22Rv1 (cell line): Measurements from ENCODE around the gene GPR180.
A peak's percentile ranks its signal among the peaks of the same experiment; 100 is the strongest.

Experiments
- H3K27ac ChIP-seq: fragments of 450-650 bp; 2 replicates; pipeline ENCODE4 v1.5.1; 2017
- CTCF ChIP-seq: fragments of 450-650 bp; IDR thresholded peaks from 2 replicates; pipeline ENCODE4 v1.5.1; 2017; ENCODE audit warnings: mild to moderate bottlenecking
- ZFX ChIP-seq: fragments of 450-650 bp; IDR thresholded peaks from 2 replicates; pipeline ENCODE4 v1.6.1; 2017; ENCODE audit warnings: antibody characterized with exemption, borderline replicate concordance

The GPR180 gene

GRCh38 chr13:94674609-94675348 lies 73.1 kb downstream of the GPR180 start:
- no peak for TF ChIP-seq ZFX
- TF ChIP-seq CTCF: peak; percentile 94
- no peak overlapping the region for H3K27ac ChIP-seq

GRCh38 chr13:94677799-94678198 lies 76.1 kb downstream of the GPR180 start:
- TF ChIP-seq CTCF (no peak), ZFX (no peak)
- H3K27ac ChIP-seq: no peak overlapping the region

DNA sequence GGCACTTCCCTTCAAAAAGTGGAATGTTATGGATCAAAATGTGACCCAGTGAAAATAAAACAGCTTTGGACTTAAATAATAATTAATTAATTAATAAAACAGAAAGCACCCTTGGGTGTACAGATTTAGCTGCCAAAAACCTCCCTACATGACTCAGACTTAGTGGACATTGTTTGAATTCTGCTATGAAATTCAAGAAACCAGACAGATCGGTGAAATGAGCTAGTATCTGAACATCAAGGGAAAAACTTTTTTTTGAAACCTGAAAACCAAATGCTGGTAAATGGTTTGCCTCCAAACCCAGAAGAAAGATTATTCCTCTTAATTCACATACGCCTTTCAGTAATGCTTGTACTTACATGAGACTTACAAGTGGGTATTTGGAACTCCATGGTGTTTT lies 77.2 kb downstream of the GPR180 start:
- no peak overlapping the region for H3K27ac ChIP-seq
- no peak for TF ChIP-seq CTCF
- TF ChIP-seq ZFX: no peak

- TF ChIP-seq ZFX (no peak), CTCF (no peak)
- H3K27ac ChIP-seq: no peak overlapping the region
Measured at GRCh38 chr13:94679614-94680013, 78.0 kb downstream of the GPR180 start.

GRCh38 chr13:94682229-94682628 lies 80.6 kb downstream of the GPR180 start:
- no peak for TF ChIP-seq CTCF
- no peak for TF ChIP-seq ZFX
- H3K27ac ChIP-seq: no peak overlapping the region

GRCh38 chr13:94683409-94683808 lies 81.8 kb downstream of the GPR180 start:
- TF ChIP-seq ZFX (no peak), CTCF (no peak)

More at GRCh38 chr13:94683409-94683808, 81.8 kb downstream of the GPR180 start:
- no peak overlapping the region for H3K27ac ChIP-seq
